GM06990 (cell line): ENCODE measurements around the gene ZNF124.

Experiments used
- DNase-seq: peaks from one replicate; pipeline ENCODE4 v3.0.0-alpha.2; 2011; ENCODE audit not compliant: insufficient read length; ENCODE audit errors: extremely low read depth
- H3K27me3 ChIP-seq: replicated peaks from 2 replicates; pipeline ENCODE4 v1.6.0; 2011; ENCODE audit warnings: low read length; ENCODE audit not compliant: control insufficient read depth, insufficient read depth
- H3K36me3 ChIP-seq: 2 replicates; pipeline ENCODE4 v1.5.1; 2011; ENCODE audit warnings: low read length; ENCODE audit not compliant: control insufficient read depth, insufficient read depth
- H3K4me3 ChIP-seq: replicated peaks from 2 replicates; pipeline ENCODE4 v1.5.1; 2011; ENCODE audit warnings: low read depth, mild to moderate bottlenecking, control low read depth, low read length
- CTCF ChIP-seq: IDR thresholded peaks from 2 replicates; pipeline ENCODE4 v1.5.1; 2011; ENCODE audit warnings: low read length, control low read depth, mild to moderate bottlenecking, inconsistent platforms; ENCODE audit not compliant: insufficient read depth, poor library complexity, severe bottlenecking

ZNF124 gene

DNA sequence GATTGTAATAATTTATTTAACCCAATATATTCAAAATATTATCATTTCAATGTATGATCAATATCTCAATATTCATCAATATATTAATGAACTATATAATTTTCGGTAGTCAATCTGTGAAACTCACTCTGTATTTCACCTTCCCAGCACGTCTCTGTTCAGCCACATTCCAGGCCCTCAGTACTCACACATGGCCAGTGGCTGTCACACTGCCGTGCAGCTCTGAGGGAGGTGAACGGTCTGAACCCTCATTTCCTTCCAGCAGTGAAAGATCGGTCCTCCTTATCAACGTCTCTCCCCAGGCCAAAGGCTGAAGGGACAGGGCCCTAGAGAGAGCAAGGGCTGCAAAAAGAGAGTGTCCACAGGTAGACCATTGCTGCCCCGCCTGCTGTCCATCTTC is 39.5 kb upstream of the ZNF124 start:
- peaks cover 3% of the 10 kb centered on the region for H3K36me3 ChIP-seq
- H3K27me3 ChIP-seq, result no peaks in the 10 kb centered on the region
- no peak for DNase-seq
- no peak for TF ChIP-seq CTCF
- no peak overlapping the region for H3K4me3 ChIP-seq

GRCh38 chr1:247210376-247211117 is 38.7 kb upstream of the ZNF124 start:
- no peaks in the 10 kb centered on the region for H3K27me3 ChIP-seq
- peaks cover 6% of the 10 kb centered on the region for H3K36me3 ChIP-seq
- no peak for TF ChIP-seq CTCF
- peak; percentile 94 for DNase-seq
- H3K4me3 ChIP-seq, result peak overlapping the region; percentile 91

DNA sequence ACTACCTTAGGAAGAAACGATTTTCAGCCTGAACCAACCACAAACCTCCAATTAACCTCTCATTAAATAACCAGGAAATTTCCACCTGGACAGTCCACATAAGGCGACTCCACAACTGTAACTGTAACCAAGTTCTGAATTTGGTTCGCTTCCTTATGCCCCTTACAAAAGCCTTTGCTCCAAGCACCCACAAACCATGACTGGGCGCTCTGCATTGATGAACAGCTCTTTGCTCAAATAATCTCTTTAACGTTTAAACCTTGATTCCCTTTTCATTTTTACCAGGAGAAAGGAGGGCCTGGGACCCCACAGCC is 38.2 kb upstream of the ZNF124 start:
- no peak for DNase-seq
- no peak for TF ChIP-seq CTCF

DNA sequence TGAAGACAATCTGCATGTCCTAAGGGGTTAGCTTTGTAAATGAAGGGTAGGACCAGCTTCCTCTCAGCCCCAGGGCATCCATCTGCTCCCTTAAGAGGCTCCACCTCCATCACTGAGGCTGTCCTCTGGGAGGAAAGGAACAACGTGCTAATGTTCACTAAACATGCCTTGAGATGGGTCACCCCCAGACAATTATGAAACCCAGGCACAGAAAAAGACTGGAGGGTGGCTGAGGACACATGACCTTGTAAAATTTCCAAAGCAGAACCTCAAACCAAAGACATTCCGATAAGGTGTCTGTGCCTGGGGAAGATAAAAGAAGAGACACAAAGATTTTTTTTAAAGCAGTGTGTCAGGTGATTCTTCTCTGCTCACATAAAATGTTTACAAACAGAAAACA is 37.6 kb upstream of the ZNF124 start:
- DNase-seq, result no peak
- peak overlapping the region; percentile 91 for H3K4me3 ChIP-seq
- H3K36me3 ChIP-seq, result peaks cover 6% of the 10 kb centered on the region
- H3K27me3 ChIP-seq, result no peaks in the 10 kb centered on the region
- no peak for TF ChIP-seq CTCF

More for the DNA sequence above, 38.2 kb upstream of the ZNF124 start:
- peak overlapping the region; percentile 91 for H3K4me3 ChIP-seq
- H3K36me3 ChIP-seq, result peaks cover 6% of the 10 kb centered on the region
- H3K27me3 ChIP-seq, result no peaks in the 10 kb centered on the region

DNA sequence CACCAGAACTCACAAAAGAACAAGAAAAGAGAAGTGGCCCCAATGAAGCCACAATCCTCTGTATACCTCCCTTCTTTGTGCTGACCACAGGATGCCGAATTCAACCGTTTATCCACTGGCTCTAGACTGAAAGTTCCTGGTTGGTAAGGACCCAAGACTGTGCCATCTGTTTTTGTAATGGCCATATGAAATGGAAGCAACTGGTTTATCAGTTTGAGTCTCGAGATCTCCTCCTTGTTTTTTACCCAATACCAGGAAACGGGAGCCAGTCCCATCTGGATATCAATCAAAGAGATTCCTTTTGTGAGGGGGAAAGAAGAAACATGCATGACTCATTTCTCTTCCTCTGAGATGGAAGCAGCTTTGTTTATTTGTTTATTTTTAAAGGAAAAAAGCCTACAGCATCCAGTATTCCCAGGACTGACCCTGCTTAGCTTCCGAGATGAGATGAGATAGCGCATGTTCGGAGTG is 32.4 kb upstream of the ZNF124 start:
- no peak overlapping the region for H3K4me3 ChIP-seq
- no peaks in the 10 kb centered on the region for H3K27me3 ChIP-seq
- TF ChIP-seq CTCF, result no peak
- H3K36me3 ChIP-seq, result peaks cover 8% of the 10 kb centered on the region
- no peak for DNase-seq

GRCh38 chr1:247198781-247199180 is 27.0 kb upstream of the ZNF124 start:
- no peak for DNase-seq
- no peaks in the 10 kb centered on the region for H3K27me3 ChIP-seq
- H3K4me3 ChIP-seq, result no peak overlapping the region
- TF ChIP-seq CTCF, result no peak
- peaks cover 8% of the 10 kb centered on the region for H3K36me3 ChIP-seq
